Ovary (tissue), 9 donors: ENCODE data around the gene SCN2B. TPM values are rescaled to one million over a fixed set of nuclear protein-coding genes. Genes with fewer than 3 reads are reported as not detected.

ENCODE experiments used
- DNase-seq, 5 donors: peaks; one replicate each; pipeline ENCODE4 v3.0.0-alpha.2; 2019 to 2020
- H3K27ac ChIP-seq, 2 donors: fragments of 200-600 bp; one replicate each; pipeline versions ENCODE4 v1.5.1 to v1.8.0; 2019 to 2022
- H3K27me3 ChIP-seq: fragments of 200-600 bp; one replicate; pipeline ENCODE4 v1.8.0; 2022
- H3K36me3 ChIP-seq: fragments of 200-600 bp; sonication (generic); one replicate; pipeline ENCODE4 v1.5.1; 2019
- H3K4me1 ChIP-seq: one replicate; pipeline ENCODE4 v1.8.1; 2013; ENCODE audit warnings: mild to moderate bottlenecking, moderate library complexity; ENCODE audit not compliant: insufficient read depth
- H3K4me3 ChIP-seq: fragments of 200-600 bp; sonication (generic); one replicate; pipeline ENCODE4 v1.5.1; 2017
- H3K9me3 ChIP-seq, 2 donors: fragments of 200-600 bp in 1 of 2; sonication (generic) in 1 of 2; one replicate each; pipeline versions ENCODE4 v1.5.1 to v1.8.1; 2013 to 2019; ENCODE audit warnings: mild to moderate bottlenecking in 1 of 2, moderate library complexity in 1 of 2
- EP300 ChIP-seq: sonication (generic); formaldehyde crosslinking; IDR thresholded peaks from one replicate; pipeline ENCODE4 v1.6.1; 2017; ENCODE audit warnings: antibody characterized with exemption
- POLR2A ChIP-seq: fragments of 450-650 bp; IDR thresholded peaks from one replicate; pipeline ENCODE4 v1.6.1; 2017; ENCODE audit warnings: antibody characterized with exemption, mild to moderate bottlenecking, moderate library complexity
- WGBS, 3 donors: extraction: QIAGEN DNeasy Blood & Tissue Kit in 1 of 3; methylation state at CpG; one replicate each; pipeline versions ENCODE4 v1.1.5 to v1.1.7; 2013 to 2017; 5-methylcytosine and 5-hydroxymethylcytosine counted together
- intact Hi-C, 4 donors: fragments of 100-400 bp; cut with DNase I; formaldehyde crosslinking; loops; one replicate each; pipeline versions ENCODE4 v1.11.0 to v1.15.1; 2022 to 2023
- polyA plus RNA-seq, 2 donors: library from polyadenylated mRNA; stranded (reverse); fragments of 200-250 nt in 1 of 2; fragments of 350-450 nt in 1 of 2; fragmentation: Illumina TruSeq in 1 of 2; extraction: RNeasy Lipid Tissue Mini Kit (QIAGEN cat#74804) in 1 of 2; gene quantifications; one replicate each; pipeline ENCODE4 v1.2.3, GENCODE V29; 2013 to 2014
- total RNA-seq, 7 donors: library from RNA; depleted of rRNA in 2 of 7; stranded (reverse); fragments of >200 nt in 2 of 7; fragmentation: NEBNext Ultra II Directional in 3 of 7; extraction: Animal tissue kit (Norgen Biotek cat#: 25700) in 3 of 7; gene quantifications; one replicate each; pipeline versions ENCODE4 v1.1.0 to v1.2.4, GENCODE V29; 2016 to 2023
- TF ChIP-seq, protein P1 (sequence below), 3 donors: fragments of 450-650 bp in 2 of 3; fragments of 200-600 bp in 1 of 3; IDR thresholded peaks; one replicate each; pipeline versions ENCODE4 v1.5.1 to v1.8.0; 2016 to 2022; ENCODE audit warnings: antibody characterized with exemption in 3 of 3, mild to moderate bottlenecking in 1 of 3
- donor health status: DM: no; HTN: no; CAD: no; lungs with moderate emphysema.
- donor health status: DM: no; HTN: no; CAD: no.
- donor health status: Bipolar disorder and iron deficiency.
- donor health status: DM: yes; HTN: yes; CAD: no.
- donor health status: DM: no; HTN: no; CAD: no.
- donor health status: DM: yes; HTN: yes; CAD: no.

Gene SCN2B
- total and polyA plus RNA-seq, 9 donors = 0.11 to 2.1 (median 0.38) TPM

DNA sequence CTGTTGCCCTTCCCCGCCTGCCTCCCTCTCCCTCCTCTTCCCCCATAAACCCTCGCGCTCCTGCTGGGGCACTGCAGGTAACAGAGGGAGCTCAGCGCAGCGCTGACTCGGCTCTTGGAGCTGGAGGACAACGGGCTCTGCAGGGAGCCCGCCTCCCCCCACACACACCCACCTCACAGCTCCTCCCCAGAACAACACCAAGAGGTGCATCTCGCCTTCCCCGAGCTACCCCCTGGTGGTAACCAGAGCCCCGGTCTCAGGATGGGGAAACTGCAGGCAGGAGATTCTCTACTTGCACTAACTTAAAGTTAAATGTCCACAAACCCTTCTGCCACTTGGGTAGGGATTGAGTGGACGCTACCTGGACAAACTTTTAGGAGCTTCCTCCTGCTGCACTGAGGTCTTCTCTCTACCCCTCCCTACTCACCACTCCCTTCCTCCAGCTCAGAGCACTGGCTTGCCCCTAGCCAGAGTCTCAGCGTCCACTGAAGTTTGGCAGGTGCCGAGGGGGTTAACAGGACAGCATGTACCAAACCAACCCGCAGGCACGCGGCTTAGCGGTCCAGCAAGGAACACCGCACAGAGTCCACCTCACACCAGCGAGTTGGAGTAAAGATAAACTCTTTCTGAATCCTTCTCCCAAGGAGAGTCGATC is 19.8 kb downstream of the SCN2B start:
- Histone ChIP-seq H3K27me3 (no peaks in the 10 kb centered on the region), H3K4me1 (peaks cover 2% of the 10 kb centered on the region), H3K27ac (no peak overlapping the region), H3K4me3 (no peak overlapping the region), H3K36me3 (no peaks in the 10 kb centered on the region), H3K9me3 (no peaks in the 10 kb centered on the region)
- intact Hi-C loops = no loop called here
- WGBS, 3 donors = 2 to 7% (median 2%) methylated on average over 21 of the region's 21 CpGs
- DNase-seq = no peak
- TF ChIP-seq EP300 (no peak), POLR2A (no peak)

DNA sequence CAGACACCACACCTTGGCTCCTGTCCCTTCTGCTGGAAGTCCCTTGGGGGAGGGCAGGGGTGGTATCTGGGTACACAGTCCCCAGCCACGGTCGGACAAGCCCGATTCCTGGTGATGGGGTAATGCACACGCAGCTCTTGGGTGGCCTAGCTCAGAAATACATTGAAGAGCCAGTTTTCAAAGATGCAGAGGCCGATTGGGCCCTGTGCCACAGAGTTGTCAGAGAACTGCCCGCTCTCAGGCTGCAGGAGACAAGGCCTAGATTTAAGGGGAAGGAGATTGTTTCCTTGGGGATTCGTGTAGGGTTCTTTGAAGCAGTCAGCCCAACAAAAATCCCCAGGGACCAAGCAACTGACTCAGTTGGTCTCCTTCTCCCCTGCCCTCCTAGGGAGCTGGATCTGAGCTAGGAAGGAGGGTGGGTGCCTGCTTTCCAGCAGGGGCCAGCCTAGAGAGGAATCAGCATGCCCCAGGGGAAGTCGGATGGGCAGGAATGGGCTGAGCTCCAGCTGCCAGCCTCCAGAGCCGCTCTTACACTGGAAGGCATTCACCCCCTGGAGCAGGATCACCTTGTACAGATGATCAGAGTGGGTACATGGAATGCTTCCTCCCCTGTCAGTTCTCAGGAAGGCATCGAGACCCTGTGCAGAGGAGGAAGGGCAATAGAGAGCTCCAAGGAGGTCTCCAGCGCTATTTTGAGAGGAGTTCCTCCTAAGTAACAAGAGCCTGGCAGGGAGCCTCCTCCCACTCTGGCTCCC is 20.5 kb downstream of the SCN2B start:
- TF ChIP-seq POLR2A (no peak), EP300 (no peak)
- TF ChIP-seq, protein P1, sequence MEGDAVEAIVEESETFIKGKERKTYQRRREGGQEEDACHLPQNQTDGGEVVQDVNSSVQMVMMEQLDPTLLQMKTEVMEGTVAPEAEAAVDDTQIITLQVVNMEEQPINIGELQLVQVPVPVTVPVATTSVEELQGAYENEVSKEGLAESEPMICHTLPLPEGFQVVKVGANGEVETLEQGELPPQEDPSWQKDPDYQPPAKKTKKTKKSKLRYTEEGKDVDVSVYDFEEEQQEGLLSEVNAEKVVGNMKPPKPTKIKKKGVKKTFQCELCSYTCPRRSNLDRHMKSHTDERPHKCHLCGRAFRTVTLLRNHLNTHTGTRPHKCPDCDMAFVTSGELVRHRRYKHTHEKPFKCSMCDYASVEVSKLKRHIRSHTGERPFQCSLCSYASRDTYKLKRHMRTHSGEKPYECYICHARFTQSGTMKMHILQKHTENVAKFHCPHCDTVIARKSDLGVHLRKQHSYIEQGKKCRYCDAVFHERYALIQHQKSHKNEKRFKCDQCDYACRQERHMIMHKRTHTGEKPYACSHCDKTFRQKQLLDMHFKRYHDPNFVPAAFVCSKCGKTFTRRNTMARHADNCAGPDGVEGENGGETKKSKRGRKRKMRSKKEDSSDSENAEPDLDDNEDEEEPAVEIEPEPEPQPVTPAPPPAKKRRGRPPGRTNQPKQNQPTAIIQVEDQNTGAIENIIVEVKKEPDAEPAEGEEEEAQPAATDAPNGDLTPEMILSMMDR (IDR thresholded peaks at IDR 0.05) = no peak
- H3K36me3 ChIP-seq = no peaks in the 10 kb centered on the region
- no peak overlapping the region for H3K27ac ChIP-seq

DNA sequence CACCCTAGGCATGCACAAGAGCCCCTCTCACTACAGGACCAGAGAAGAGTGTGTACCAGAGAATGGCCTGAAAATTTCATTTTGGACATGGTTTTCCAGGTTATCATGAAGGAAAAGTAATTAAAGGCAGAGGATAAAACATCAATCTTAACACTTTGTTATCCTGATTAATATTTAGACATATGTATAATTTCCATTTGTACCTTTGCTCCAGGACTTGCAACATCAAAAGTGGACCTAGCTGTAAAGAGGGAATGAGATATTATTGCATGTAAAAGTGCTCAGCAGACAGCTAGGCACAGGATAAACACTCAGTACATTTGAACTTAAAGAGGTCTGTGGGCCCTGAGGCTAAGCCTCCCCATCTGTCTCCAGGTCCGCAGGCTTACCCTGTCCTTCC is 21.8 kb downstream of the SCN2B start:
- TF ChIP-seq POLR2A (no peak), EP300 (no peak)
- TF ChIP-seq, protein P1 (IDR thresholded peaks at IDR 0.05) = no peak
- H3K9me3 ChIP-seq = no peaks in the 10 kb centered on the region
- no peaks in the 10 kb centered on the region for H3K36me3 ChIP-seq
- no peak overlapping the region for H3K4me3 ChIP-seq
- H3K27me3 ChIP-seq = no peaks in the 10 kb centered on the region
- 77 to 91% (median 90%) methylated on average over 1 of the region's 1 CpG for WGBS, 3 donors
- DNase-seq = no peak
- intact Hi-C loops = no loop called here
- H3K27ac ChIP-seq = no peak overlapping the region
- H3K4me1 ChIP-seq = peaks cover 2% of the 10 kb centered on the region

More for the DNA sequence above, 20.5 kb downstream of the SCN2B start:
- H3K4me3 ChIP-seq = no peak overlapping the region
- no peaks in the 10 kb centered on the region for H3K9me3 ChIP-seq
- intact Hi-C loops = no loop called here
- DNase-seq = no peak
- H3K4me1 ChIP-seq = peaks cover 2% of the 10 kb centered on the region
- WGBS, 3 donors = 41 to 51% (median 42%) methylated on average over 11 of the region's 11 CpGs
- H3K27me3 ChIP-seq = no peaks in the 10 kb centered on the region

DNA sequence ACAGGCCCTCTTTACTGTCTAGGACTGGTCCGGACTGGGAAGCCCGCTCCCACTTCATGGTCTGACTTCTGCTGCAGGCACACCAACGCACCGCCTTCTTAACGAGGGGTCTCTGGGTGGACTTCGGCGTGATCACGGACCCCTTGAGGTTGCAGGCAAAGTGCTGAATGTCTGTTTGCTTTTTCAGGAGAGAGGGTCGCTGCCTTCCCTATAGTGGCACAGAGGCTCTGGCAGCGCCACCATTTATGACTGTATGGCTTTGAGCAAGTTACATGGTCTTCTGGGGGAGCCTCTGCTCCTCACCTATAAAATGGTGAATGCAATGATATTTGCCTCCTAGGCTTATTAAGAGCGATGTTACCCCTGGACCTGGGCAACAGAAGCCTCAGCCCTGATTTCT is 22.5 kb downstream of the SCN2B start:
- Histone ChIP-seq H3K27ac (no peak overlapping the region), H3K4me1 (peaks cover 2% of the 10 kb centered on the region), H3K9me3 (no peaks in the 10 kb centered on the region), H3K27me3 (no peaks in the 10 kb centered on the region), H3K4me3 (no peak overlapping the region), H3K36me3 (no peaks in the 10 kb centered on the region)
- TF ChIP-seq EP300 = no peak
- TF ChIP-seq, protein P1 (IDR thresholded peaks at IDR 0.05) = no peak
- intact Hi-C loops = no loop called here
- no peak for DNase-seq
- 75 to 91% (median 81%) methylated on average over 11 of the region's 11 CpGs for WGBS, 3 donors

DNA sequence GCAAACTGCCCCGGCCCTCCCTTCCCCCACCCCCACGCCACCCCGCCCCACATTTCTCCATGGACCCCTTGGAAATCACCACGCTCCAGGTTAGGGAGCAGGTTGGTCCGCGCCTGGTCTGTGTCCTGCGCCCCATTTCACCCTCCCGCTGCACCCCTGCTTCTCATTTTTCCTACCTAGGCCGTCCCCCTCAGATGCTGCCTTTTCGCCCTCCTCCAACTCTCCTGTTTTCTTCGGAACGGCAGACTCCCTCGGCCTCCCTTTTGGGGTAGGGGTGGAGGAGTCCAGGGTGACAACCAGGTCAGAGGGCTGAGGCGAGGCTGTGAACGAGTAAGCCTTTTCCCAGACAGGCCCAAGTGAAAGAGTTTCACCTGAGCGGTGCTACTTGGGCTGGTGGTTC is 22.9 kb downstream of the SCN2B start:
- TF ChIP-seq EP300 (no peak), POLR2A (no peak)
- TF ChIP-seq, protein P1 (IDR thresholded peaks at IDR 0.05) = no peak
- Histone ChIP-seq H3K4me3 (no peak overlapping the region), H3K27ac (no peak overlapping the region), H3K27me3 (no peaks in the 10 kb centered on the region), H3K36me3 (no peaks in the 10 kb centered on the region), H3K9me3 (no peaks in the 10 kb centered on the region), H3K4me1 (peaks cover 2% of the 10 kb centered on the region)
- intact Hi-C loops = no loop called here
- 16 to 27% (median 20%) methylated on average over 16 of the region's 16 CpGs for WGBS, 3 donors
- DNase-seq = no peak
